Activated CD8-positive, alpha-beta memory T cell treated with anti-CD3 and anti-CD28 coated beads for 36 hours (primary cell): Measurements from ENCODE around the gene TMEM95. TPM values are rescaled to one million over a fixed set of nuclear protein-coding genes. Genes with fewer than 3 reads are reported as not detected.

Experiments used
- CTCF ChIA-PET: fragments of 350-600 bp; sonication (Branson Sonifier 250); formaldehyde crosslinking; loops from one replicate; lab custom pipeline; 2021; ENCODE audit warnings: antibody characterized with exemption; lab: Charles Lee
- POLR2A ChIA-PET: fragments of 350-600 bp; sonication (Branson Sonifier 250); formaldehyde crosslinking; loops from one replicate; lab custom pipeline; 2021; ENCODE audit warnings: antibody characterized with exemption; lab: Charles Lee
- total RNA-seq, 2 experiments: library from RNA; stranded (reverse); gene quantifications; one replicate each; pipeline ENCODE4 v1.2.3, GENCODE V29; 2021

The TMEM95 gene
- total RNA-seq = not detected

- POLR2A ChIA-PET = interaction anchor here (1.2 kb wide), 2 partner anchors 80 to 81 kb away, joined by 3 to 4 read pairs; partner anchors contain the start of gene TMEM102
- CTCF ChIA-PET = interaction anchor here (0.8 to 2.2 kb wide), 14 partner anchors 9 to 206 kb away, joined by 3 to 31 read pairs (median 4); partner anchors contain the start of genes NEURL4, PLSCR3, SENP3 and TMEM102
Observed at GRCh38 chr17:7355053-7355452, at the start of gene TMEM95. Gene TMEM95 (plus strand): TSS chr17:7355156. CDS start chr17:7355205, 49 bp downstream.

- ChIA-PET POLR2A (interaction anchor here (1.0 kb wide), 1 partner anchor 380 kb away, joined by 8 read pairs; the partner anchor contains the start of gene TP53), CTCF (interaction anchor here (2.3 kb wide), 1 partner anchor 11 kb away, joined by 8 read pairs; no protein-coding TSS in a partner anchor)
Observed at GRCh38 chr17:7306911-7307685, 47.9 kb upstream of the TMEM95 start, which contains the start of gene EIF5A. Gene EIF5A (plus strand): TSS chr17:7307628. CDS start chr17:7309636, 2,008 bp downstream.

GRCh38 chr17:7307686-7308624 lies 47.0 kb upstream of the TMEM95 start:
- CTCF ChIA-PET = no interaction called here
- POLR2A ChIA-PET = interaction anchor here (0.5 to 2.0 kb wide), 9 partner anchors 22 to 940 kb away, joined by 3 to 12 read pairs (median 5); partner anchors contain the start of genes ACADVL, ACAP1, CTC1 and CTDNEP1

- CTCF ChIA-PET = interaction anchor here (0.6 to 1.1 kb wide), 2 partner anchors 10 to 13 kb away, joined by 3 to 4 read pairs; no protein-coding TSS in a partner anchor
- POLR2A ChIA-PET = interaction anchor here (0.5 to 2.0 kb wide), 12 partner anchors 21 to 939 kb away, joined by 3 to 12 read pairs (median 4); partner anchors contain the start of genes ACADVL, ACAP1, CTC1 and CTDNEP1
Observed at GRCh38 chr17:7308625-7309433, 46.1 kb upstream of the TMEM95 start.

- ChIA-PET POLR2A (interaction anchor here (0.5 to 2.0 kb wide), 7 partner anchors 20 to 267 kb away, joined by 3 to 12 read pairs (median 3); partner anchors contain the start of gene ACAP1), CTCF (interaction anchor here (1.1 kb wide), 1 partner anchor 12 kb away, joined by 3 read pairs; no protein-coding TSS in a partner anchor)
Observed at GRCh38 chr17:7309628-7310027, 45.3 kb upstream of the TMEM95 start.

GRCh38 chr17:7311110-7311705 lies 43.7 kb upstream of the TMEM95 start:
- POLR2A ChIA-PET = interaction anchor here (0.6 kb wide), 1 partner anchor 93 kb away, joined by 4 read pairs; the partner anchor contains the start of gene TMEM256
- CTCF ChIA-PET = interaction anchor here (1.0 kb wide), 1 partner anchor 26 kb away, joined by 4 read pairs; no protein-coding TSS in a partner anchor

GRCh38 chr17:7312432-7313087 lies 42.4 kb upstream of the TMEM95 start:
- POLR2A ChIA-PET = interaction anchor here (0.8 to 2.2 kb wide), 3 partner anchors 17 to 92 kb away, joined by 3 to 13 read pairs (median 6); partner anchors contain the start of gene NEURL4
- CTCF ChIA-PET = interaction anchor here (0.6 to 2.5 kb wide), 5 partner anchors 12 to 380 kb away, joined by 4 to 8 read pairs (median 5); partner anchors contain the start of gene NEURL4

- POLR2A ChIA-PET = interaction anchor here (0.6 to 2.2 kb wide), 7 partner anchors 12 to 167 kb away, joined by 3 to 13 read pairs (median 6); partner anchors contain the start of gene NEURL4
- CTCF ChIA-PET = interaction anchor here (0.6 to 2.5 kb wide), 6 partner anchors 12 to 379 kb away, joined by 4 to 8 read pairs (median 5); partner anchors contain the start of genes NEURL4 and SLC2A4
Observed at GRCh38 chr17:7313088-7313889, 41.7 kb upstream of the TMEM95 start.

- ChIA-PET CTCF (interaction anchor here (0.8 to 3.3 kb wide), 9 partner anchors 11 to 34 kb away, joined by 3 to 9 read pairs (median 5); partner anchors contain the start of genes ACAP1, NEURL4 and SLC2A4), POLR2A (interaction anchor here (0.6 to 2.2 kb wide), 6 partner anchors 11 to 260 kb away, joined by 3 to 13 read pairs (median 6); partner anchors contain the start of gene NEURL4)
Observed at GRCh38 chr17:7313890-7314718, 40.9 kb upstream of the TMEM95 start.

GRCh38 chr17:7314719-7315569 lies 40.0 kb upstream of the TMEM95 start, which contains the start of gene GPS2:
Gene GPS2 (minus strand): TSS chr17:7315360. CDS start chr17:7315052, 308 bp downstream.
- CTCF ChIA-PET = interaction anchor here (0.9 to 3.3 kb wide), 6 partner anchors 10 to 33 kb away, joined by 3 to 9 read pairs (median 6); partner anchors contain the start of genes ACAP1 and NEURL4
- POLR2A ChIA-PET = interaction anchor here (0.6 to 2.2 kb wide), 5 partner anchors 15 to 259 kb away, joined by 3 to 13 read pairs (median 5); partner anchors contain the start of gene NEURL4

GRCh38 chr17:7315570-7316235 lies 39.3 kb upstream of the TMEM95 start:
- ChIA-PET CTCF (interaction anchor here (1.8 to 3.3 kb wide), 3 partner anchors 14 to 33 kb away, joined by 4 to 9 read pairs (median 7); partner anchors contain the start of genes ACAP1 and NEURL4), POLR2A (interaction anchor here (0.6 to 1.5 kb wide), 2 partner anchors 14 to 34 kb away, joined by 4 to 5 read pairs; partner anchors contain the start of gene NEURL4)

GRCh38 chr17:7317161-7317803 lies 37.7 kb upstream of the TMEM95 start:
- CTCF ChIA-PET = interaction anchor here (1.1 to 3.3 kb wide), 2 partner anchors 12 to 35 kb away, joined by 4 to 9 read pairs; partner anchors contain the start of gene NEURL4
- POLR2A ChIA-PET = interaction anchor here (1.2 kb wide), 1 partner anchor 12 kb away, joined by 4 read pairs; the partner anchor contains the start of gene NEURL4
